ENCODE data around the gene MR1.

- TF ChIP-seq POLR2A (IDR thresholded peaks at IDR 0.05; ENCODE audit: low read depth, low read length): no peak
- no peak for TF ChIP-seq POLR2AphosphoS5 (IDR thresholded peaks at IDR 0.05; ENCODE audit: low read depth, low read length)
- TF ChIP-seq TAF1 (IDR thresholded peaks at IDR 0.05; ENCODE audit: borderline replicate concordance, low read depth, low read length): no peak
These were observed 43.9 kb downstream of the MR1 start for GRCh38 chr1:181077576-181078242.

All from GM12892 (cell line).